Measurements from ENCODE around the gene UBE2Q1.

UBE2Q1 gene

GRCh38 chr1:154503898-154504297 is 54.6 kb downstream of the UBE2Q1 start:
- H3K36me3 ChIP-seq (ENCODE audit: control insufficient read depth, insufficient read depth, low read length), result no peaks in the 10 kb centered on the region
- no peak overlapping the region for H3K4me3 ChIP-seq (ENCODE audit: extremely low read depth, insufficient read depth, low read length, poor library complexity, severe bottlenecking)
- H3K9me3 ChIP-seq (ENCODE audit: control insufficient read depth, low read length), result peaks cover 5% of the 10 kb centered on the region
- H3K27ac ChIP-seq (ENCODE audit: low read depth, low read length, severe bottlenecking), result no peak overlapping the region
- WGBS, 2 experiments (ENCODE audit: insufficient coverage in 2 of 2), result 94 to 100% methylated on average over 1 to 2 of the region's 5 CpGs
- no peaks in the 10 kb centered on the region for H3K4me1 ChIP-seq (ENCODE audit: control insufficient read depth, insufficient read depth, low read length, poor library complexity, severe bottlenecking)

- H3K4me1 ChIP-seq (ENCODE audit: control insufficient read depth, insufficient read depth, low read length, poor library complexity, severe bottlenecking), result peaks cover 2% of the 10 kb centered on the region
- 33 to 44% methylated on average over 25 to 43 of the region's 43 CpGs for WGBS, 2 experiments (ENCODE audit: insufficient coverage in 2 of 2)
- no peaks in the 10 kb centered on the region for H3K36me3 ChIP-seq (ENCODE audit: control insufficient read depth, insufficient read depth, low read length)
- peaks cover 5% of the 10 kb centered on the region for H3K9me3 ChIP-seq (ENCODE audit: control insufficient read depth, low read length)
- H3K27ac ChIP-seq (ENCODE audit: low read depth, low read length, severe bottlenecking), result no peak overlapping the region
- no peak overlapping the region for H3K4me3 ChIP-seq (ENCODE audit: extremely low read depth, insufficient read depth, low read length, poor library complexity, severe bottlenecking)
Measured at GRCh38 chr1:154502744-154503115, 55.7 kb downstream of the UBE2Q1 start.

- no peak within 1 kb of the TSS for H3K27ac ChIP-seq (ENCODE audit: low read depth, low read length, severe bottlenecking)
- H3K9me3 ChIP-seq (ENCODE audit: control insufficient read depth, low read length), result peaks cover 5% of the 10 kb centered on the region
- no peaks in the 10 kb centered on the region for H3K36me3 ChIP-seq (ENCODE audit: control insufficient read depth, insufficient read depth, low read length)
- H3K4me1 ChIP-seq (ENCODE audit: control insufficient read depth, insufficient read depth, low read length, poor library complexity, severe bottlenecking), result peaks cover 4% of the 10 kb centered on the region
- peak within 1 kb of the TSS; percentile 41 for H3K4me3 ChIP-seq (ENCODE audit: extremely low read depth, insufficient read depth, low read length, poor library complexity, severe bottlenecking)
- 4 to 7% methylated on average over 39 to 77 of the region's 90 CpGs for WGBS, 2 experiments (ENCODE audit: insufficient coverage in 2 of 2)
Measured at GRCh38 chr1:154502066-154502743, 56.3 kb downstream of the UBE2Q1 start, which contains the start of the genes SHE and TDRD10. SHE (minus strand) TSS chr1:154502412; CDS start chr1:154502026, 386 bp downstream. TDRD10 (plus strand) TSS chr1:154502219; CDS start chr1:154506904, 4,685 bp downstream.

GRCh38 chr1:154501423-154502065 is 56.9 kb downstream of the UBE2Q1 start:
- H3K4me3 ChIP-seq (ENCODE audit: extremely low read depth, insufficient read depth, low read length, poor library complexity, severe bottlenecking), result peak overlapping the region; percentile 41
- 4 to 5% methylated on average over 51 to 54 of the region's 54 CpGs for WGBS, 2 experiments (ENCODE audit: insufficient coverage in 2 of 2)
- H3K27ac ChIP-seq (ENCODE audit: low read depth, low read length, severe bottlenecking), result no peak overlapping the region
- peaks cover 5% of the 10 kb centered on the region for H3K9me3 ChIP-seq (ENCODE audit: control insufficient read depth, low read length)
- H3K4me1 ChIP-seq (ENCODE audit: control insufficient read depth, insufficient read depth, low read length, poor library complexity, severe bottlenecking), result peaks cover 9% of the 10 kb centered on the region
- no peaks in the 10 kb centered on the region for H3K36me3 ChIP-seq (ENCODE audit: control insufficient read depth, insufficient read depth, low read length)

- 92 to 93% methylated on average over 7 of the region's 8 CpGs for WGBS, 2 experiments (ENCODE audit: insufficient coverage in 2 of 2)
- no peak overlapping the region for H3K27ac ChIP-seq (ENCODE audit: low read depth, low read length, severe bottlenecking)
- peaks cover 12% of the 10 kb centered on the region for H3K4me1 ChIP-seq (ENCODE audit: control insufficient read depth, insufficient read depth, low read length, poor library complexity, severe bottlenecking)
- no peaks in the 10 kb centered on the region for H3K36me3 ChIP-seq (ENCODE audit: control insufficient read depth, insufficient read depth, low read length)
- no peaks in the 10 kb centered on the region for H3K9me3 ChIP-seq (ENCODE audit: control insufficient read depth, low read length)
- peak overlapping the region; percentile 41 for H3K4me3 ChIP-seq (ENCODE audit: extremely low read depth, insufficient read depth, low read length, poor library complexity, severe bottlenecking)
Measured at GRCh38 chr1:154500533-154500932, 57.9 kb downstream of the UBE2Q1 start.

GRCh38 chr1:154499446-154499845 is 59.0 kb downstream of the UBE2Q1 start:
- no peak overlapping the region for H3K4me3 ChIP-seq (ENCODE audit: extremely low read depth, insufficient read depth, low read length, poor library complexity, severe bottlenecking)
- H3K27ac ChIP-seq (ENCODE audit: low read depth, low read length, severe bottlenecking), result no peak overlapping the region
- WGBS, 2 experiments (ENCODE audit: insufficient coverage in 2 of 2), result no CpG with 5 or more reads among the region's 1 CpG
- no peaks in the 10 kb centered on the region for H3K36me3 ChIP-seq (ENCODE audit: control insufficient read depth, insufficient read depth, low read length)
- H3K4me1 ChIP-seq (ENCODE audit: control insufficient read depth, insufficient read depth, low read length, poor library complexity, severe bottlenecking), result peaks cover 12% of the 10 kb centered on the region
- H3K9me3 ChIP-seq (ENCODE audit: control insufficient read depth, low read length), result no peaks in the 10 kb centered on the region
